ENCODE data around the gene PYGO1.
"Not testable (repeated sequence)": the region's sequence is repeated elsewhere in the genome, so short reads cannot be mapped to it uniquely, and the experiment has no call there.

Gene PYGO1

GRCh38 chr15:55573224-55573623 lies 14.9 kb downstream of the PYGO1 start:
- no peak for FAIRE-seq
- DNase-seq (ENCODE audit: low spot score) = no peak

GRCh38 chr15:55564347-55565145 lies 23.6 kb downstream of the PYGO1 start:
- no peak for FAIRE-seq
- no peak for DNase-seq (ENCODE audit: low spot score)

GRCh38 chr15:55562601-55563000 lies 25.5 kb downstream of the PYGO1 start:
- DNase-seq (ENCODE audit: low spot score) (no peak), FAIRE-seq (no peak)

GRCh38 chr15:55555089-55555488 lies 33.1 kb downstream of the PYGO1 start:
- FAIRE-seq (no peak), DNase-seq (ENCODE audit: low spot score) (no peak)

- FAIRE-seq (no peak), DNase-seq (ENCODE audit: low spot score) (no peak)
Measured at GRCh38 chr15:55552926-55553325, 35.2 kb downstream of the PYGO1 start.

- FAIRE-seq (no peak), DNase-seq (ENCODE audit: low spot score) (no peak)
Measured at GRCh38 chr15:55552451-55552850, 35.7 kb downstream of the PYGO1 start.

GRCh38 chr15:55549305-55549704 lies 38.8 kb downstream of the PYGO1 start:
- DNase-seq (ENCODE audit: low spot score) (no peak), FAIRE-seq (no peak)

- FAIRE-seq (no peak), DNase-seq (ENCODE audit: low spot score) (no peak)
Measured at GRCh38 chr15:55546718-55547117, 41.4 kb downstream of the PYGO1 start.

- no peak for FAIRE-seq
- DNase-seq (ENCODE audit: low spot score) = no peak
Measured at GRCh38 chr15:55535436-55535835, 52.7 kb downstream of the PYGO1 start.

- FAIRE-seq (no peak), DNase-seq (ENCODE audit: low spot score) (no peak)
Measured at GRCh38 chr15:55532944-55533343, 55.2 kb downstream of the PYGO1 start.

GRCh38 chr15:55530861-55531313 lies 57.3 kb downstream of the PYGO1 start:
- DNase-seq (ENCODE audit: low spot score) (peak; percentile 37), FAIRE-seq (peak; percentile 11)

- DNase-seq (ENCODE audit: low spot score) = no peak
- FAIRE-seq = no peak
Measured at GRCh38 chr15:55528812-55529211, 59.3 kb downstream of the PYGO1 start.

GRCh38 chr15:55527150-55527549 lies 61.0 kb downstream of the PYGO1 start:
- DNase-seq (ENCODE audit: low spot score) (no peak), FAIRE-seq (no peak)

GRCh38 chr15:55526559-55527036 lies 61.5 kb downstream of the PYGO1 start:
- no peak for FAIRE-seq
- peak; percentile 39 for DNase-seq (ENCODE audit: low spot score)

- FAIRE-seq (no peak), DNase-seq (ENCODE audit: low spot score) (no peak)
Measured at GRCh38 chr15:55522742-55523450, 65.2 kb downstream of the PYGO1 start.

- DNase-seq (ENCODE audit: low spot score) (no peak), FAIRE-seq (no peak)
Measured at GRCh38 chr15:55518641-55519040, 69.5 kb downstream of the PYGO1 start.

- no peak for DNase-seq (ENCODE audit: low spot score)
- no peak for FAIRE-seq
Measured at GRCh38 chr15:55518009-55518408, 70.1 kb downstream of the PYGO1 start.

- FAIRE-seq = no peak
- no peak for DNase-seq (ENCODE audit: low spot score)
Measured at GRCh38 chr15:55515991-55516776, 72.0 kb downstream of the PYGO1 start.

- no peak for DNase-seq (ENCODE audit: low spot score)
- FAIRE-seq = no peak
Measured at GRCh38 chr15:55515491-55515890, 72.7 kb downstream of the PYGO1 start.

GRCh38 chr15:55514414-55514850 lies 73.7 kb downstream of the PYGO1 start:
- FAIRE-seq (no peak), DNase-seq (ENCODE audit: low spot score) (no peak)

GRCh38 chr15:55513621-55514413 lies 74.3 kb downstream of the PYGO1 start:
- not testable (repeated sequence) for FAIRE-seq; DNase-seq (ENCODE audit: low spot score)

All from RCC 7860 (cell line).